Measurements from ENCODE around the gene CCDC82. TPM values are rescaled to one million over a fixed set of nuclear protein-coding genes. Genes with fewer than 3 reads are reported as not detected.
A peak's percentile ranks its signal among the peaks of the same experiment; 100 is the strongest.

The CCDC82 gene
- total and polyA plus RNA-seq, 2 of the 4 experiments (the other 2 are of a cell fraction) = 4.1 to 9.4 TPM

GRCh38 chr11:96315476-96315875 is 74.2 kb downstream of the CCDC82 start:
- dilution Hi-C loops (cut with HindIII; ENCODE audit: low sequenced_read_pairs, unreplicated experiment) = no loop called here
- DNase-seq (no peak), ATAC-seq (ENCODE audit: low read depth) (no peak)
- Histone ChIP-seq H3K4me3 (ENCODE audit: insufficient read depth, low read depth, low read length) (no peak overlapping the region), H3K9me1 (ENCODE audit: insufficient read depth, low read length) (peaks cover 19% of the 10 kb centered on the region), H3K18ac (ENCODE audit: low read depth, low read length) (0 out of 2 replicates have a peak overlapping the region, but pooled peaks have one; percentile 2), H3K4me2 (ENCODE audit: low read depth, low read length) (no peak overlapping the region), H4K8ac (ENCODE audit: low read depth in 2 of 2, low read length in 2 of 2) (peak overlapping the region; percentile 7 to 10; a peak in 2 of 4 replicates), H2AFZ (replicated peaks; ENCODE audit: low read length, poor library complexity) (no peak overlapping the region), H4K5ac (ENCODE audit: low read depth, low read length) (peak overlapping the region; percentile 21), H3K79me1 (ENCODE audit: low read depth in 1 of 2, low read length in 2 of 2) (peaks cover 39 to 87% of the 10 kb centered on the region in 2 experiments), H3K56ac (ENCODE audit: extremely low read depth, insufficient read depth, low read length) (no peak overlapping the region), H3K9ac (ENCODE audit: low read depth, low read length) (no peak overlapping the region), H2BK5ac (ENCODE audit: low read depth, low read length, poor library complexity, severe bottlenecking) (peak overlapping the region; percentile 18), H2BK20ac (ENCODE audit: low read depth, low read length) (peak overlapping the region; percentile 34), H3K36me3 (ENCODE audit: control insufficient read depth, insufficient read depth, low read length) (peaks cover 6% of the 10 kb centered on the region), H3K27me3 (ENCODE audit: control insufficient read depth, insufficient read depth, low read length) (no peaks in the 10 kb centered on the region), H3K9me3 (ENCODE audit: control insufficient read depth, insufficient read depth, low read length) (no peaks in the 10 kb centered on the region), H2BK15ac (ENCODE audit: low read depth, low read length) (peak overlapping the region; percentile 4; the same call in 1 of the 3 replicates), H2BK120ac (ENCODE audit: low read depth, low read length) (peak overlapping the region; percentile 44), H3K14ac (replicated peaks; ENCODE audit: low read depth, low read length) (peak overlapping the region; percentile 32), H2AK5ac (ENCODE audit: low read depth, low read length) (peak overlapping the region; percentile 38; the same call in 1 of the 2 replicates), H4K91ac (ENCODE audit: insufficient read depth, low read depth, low read length) (peak overlapping the region; percentile 61), H4K20me1 (ENCODE audit: insufficient read depth, low read length) (no peaks in the 10 kb centered on the region), H3K4ac (ENCODE audit: low read depth, low read length) (peak overlapping the region; percentile 51), H3K27ac (ENCODE audit: insufficient read depth, low read length) (peak overlapping the region; percentile 0; the same call in 1 of the 2 replicates), H3K23ac (ENCODE audit: low read depth, low read length) (peak overlapping the region; percentile 21; the same call in 1 of the 2 replicates), H2AK9ac (replicated peaks; ENCODE audit: low read depth, low read length, poor library complexity) (no peak overlapping the region), H3K4me1 (ENCODE audit: control insufficient read depth, insufficient read depth, low read length) (peaks cover 31% of the 10 kb centered on the region)
- BruUV-seq (replicated peaks) = no TSS peak
- CTCF ChIA-PET = interaction anchor here (0.9 kb wide), 1 partner anchor 9 kb away, joined by 4 read pairs; no protein-coding TSS in a partner anchor
- intact Hi-C loops (cut with micrococcal nuclease) = no loop called here
- WGBS, 2 experiments (ENCODE audit: extremely low coverage in 2 of 2, insufficient read length in 1 of 2) = no CpG with 5 or more reads among the region's 1 CpG
- in situ Hi-C loops (cut with MboI; ENCODE audit: low sequenced_read_pairs) = no loop called here
- TF ChIP-seq MXI1 (IDR thresholded peaks at IDR 0.05; ENCODE audit: borderline replicate concordance, low read depth, low read length) (no peak), MAZ (IDR thresholded peaks at IDR 0.05; ENCODE audit: borderline replicate concordance, low read depth, low read length) (no peak), CTCF (conservative IDR thresholded peaks at IDR 0.05; ENCODE audit: low read depth, low read length) (no peak), RAD21 (IDR thresholded peaks at IDR 0.05; ENCODE audit: low read length) (no peak), MAFK (IDR thresholded peaks at IDR 0.05; ENCODE audit: low read depth, low read length) (no peak), BHLHE40 (IDR thresholded peaks at IDR 0.05; ENCODE audit: low read depth, low read length) (no peak), RCOR1 (IDR thresholded peaks at IDR 0.05; ENCODE audit: insufficient replicate concordance, low read length) (no peak), ELK1 (IDR thresholded peaks at IDR 0.05; ENCODE audit: borderline replicate concordance, low read depth, low read length) (no peak), FOS (IDR thresholded peaks at IDR 0.05; ENCODE audit: low read depth, low read length) (no peak), RFX5 (IDR thresholded peaks at IDR 0.05; ENCODE audit: low read depth, low read length) (no peak), CHD1 (IDR thresholded peaks at IDR 0.05; ENCODE audit: low read depth, low read length) (no peak), USF2 (IDR thresholded peaks at IDR 0.05; ENCODE audit: low read depth, low read length) (no peak), POLR2A (IDR thresholded peaks at IDR 0.05; ENCODE audit: low read depth, low read length) (no peak), SMC3 (IDR thresholded peaks at IDR 0.05; ENCODE audit: low read depth, low read length) (no peak), CEBPB (IDR thresholded peaks at IDR 0.05; ENCODE audit: low read depth, low read length) (no peak), NFE2L2 (IDR thresholded peaks at IDR 0.05; ENCODE audit: low read depth, low read length) (no peak)
- POLR2A ChIA-PET (ENCODE audit: unreplicated experiment) = no interaction called here

All from IMR-90 (cell line).